ENCODE results near the gene PLK5.
"Not testable (repeated sequence)": the region's sequence is repeated elsewhere in the genome, so short reads cannot be mapped to it uniquely, and the experiment has no call there.

PLK5 gene

GRCh38 chr19:1507763-1508506 is 15.9 kb upstream of the PLK5 start:
- peak; percentile 89 for DNase-seq (ENCODE audit: low spot score)

- DNase-seq (ENCODE audit: low spot score), result no peak
Observed at GRCh38 chr19:1508507-1508856, 15.4 kb upstream of the PLK5 start.

GRCh38 chr19:1509602-1510441 is 14.1 kb upstream of the PLK5 start:
- DNase-seq (ENCODE audit: low spot score), result no peak

GRCh38 chr19:1510442-1510806 is 13.5 kb upstream of the PLK5 start:
- no peak for DNase-seq (ENCODE audit: low spot score)

- DNase-seq (ENCODE audit: low spot score), result no peak
Observed at GRCh38 chr19:1510807-1511206, 13.1 kb upstream of the PLK5 start.

GRCh38 chr19:1511318-1512317 is 12.3 kb upstream of the PLK5 start:
- no peak for DNase-seq (ENCODE audit: low spot score)

- DNase-seq (ENCODE audit: low spot score), result peak; percentile 56
Observed at GRCh38 chr19:1512671-1513498, 11.0 kb upstream of the PLK5 start, which contains the start of gene ADAMTSL5. Gene ADAMTSL5 (minus strand): TSS chr19:1513019. CDS start chr19:1510943, 2,076 bp downstream.

- DNase-seq (ENCODE audit: low spot score), result peak; percentile 31
Observed at GRCh38 chr19:1513499-1514294, 10.2 kb upstream of the PLK5 start.

GRCh38 chr19:1514295-1514661 is 9.6 kb upstream of the PLK5 start:
- DNase-seq (ENCODE audit: low spot score), result no peak

GRCh38 chr19:1514986-1515721 is 8.7 kb upstream of the PLK5 start:
- no peak for DNase-seq (ENCODE audit: low spot score)

- DNase-seq (ENCODE audit: low spot score), result no peak
Observed at GRCh38 chr19:1516395-1516753, 7.5 kb upstream of the PLK5 start.

GRCh38 chr19:1518471-1518870 is 5.4 kb upstream of the PLK5 start:
- DNase-seq (ENCODE audit: low spot score), result no peak

GRCh38 chr19:1519802-1520201 is 4.1 kb upstream of the PLK5 start:
- DNase-seq (ENCODE audit: low spot score), result not testable (repeated sequence)

- no peak for DNase-seq (ENCODE audit: low spot score)
Observed at GRCh38 chr19:1520203-1520780, 3.6 kb upstream of the PLK5 start.

- DNase-seq (ENCODE audit: low spot score), result no peak
Observed at GRCh38 chr19:1521636-1522035, 2.2 kb upstream of the PLK5 start.

GRCh38 chr19:1522061-1522460 is 1.8 kb upstream of the PLK5 start:
- DNase-seq (ENCODE audit: low spot score), result no peak

- no peak for DNase-seq (ENCODE audit: low spot score)
Observed at GRCh38 chr19:1522838-1523237, 1.0 kb upstream of the PLK5 start.

- no peak for DNase-seq (ENCODE audit: low spot score)
Observed at GRCh38 chr19:1524287-1524971, 552 bp downstream of the PLK5 start.

GRCh38 chr19:1524972-1525325 is 1.1 kb downstream of the PLK5 start:
- no peak for DNase-seq (ENCODE audit: low spot score)
